ENCODE results near the gene ATG10. TPM values are rescaled to one million over a fixed set of nuclear protein-coding genes. Genes with fewer than 3 reads are reported as not detected.

The ATG10 gene
- total and polyA plus RNA-seq, 2 of the 8 experiments (the other 6 are each of a cell fraction or from before 2014, with no cell fraction given) = 3.7 to 8.8 TPM

DNA sequence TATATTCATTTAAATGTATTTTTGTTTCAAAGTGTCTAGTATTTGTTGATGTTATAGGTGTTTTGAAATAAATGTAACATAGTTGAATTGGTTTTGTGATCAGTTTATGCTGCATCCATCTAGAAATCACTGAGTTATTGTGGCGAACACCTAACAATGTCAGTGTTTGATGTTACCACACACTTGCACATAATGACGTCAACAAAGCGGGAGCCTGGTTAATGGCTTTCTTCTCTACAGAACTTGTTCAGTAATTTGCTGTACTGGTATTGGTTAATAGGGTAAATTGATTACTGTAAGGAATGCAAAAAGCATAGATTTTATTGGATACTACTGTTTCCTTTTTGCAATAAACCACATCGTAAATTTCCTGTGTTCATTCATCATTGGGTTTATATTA, 133.0 kb downstream of the ATG10 start:
- H3K23ac ChIP-seq (ENCODE audit: insufficient read length) = no peak overlapping the region
- H3K18ac ChIP-seq (ENCODE audit: extremely low read depth, low read length) = no peak overlapping the region
- 92% methylated on average over 4 of the region's 4 CpGs; no CpG with 5 or more reads in 1 of the 2 experiments for WGBS, 2 experiments (ENCODE audit: extremely low coverage in 1 of 2, insufficient coverage in 1 of 2, insufficient read length in 1 of 2, insufficient replicate concordance in 2 of 2, low coverage in 1 of 2, low lambda C conversion rate in 2 of 2, missing lambda C conversion rate in 1 of 2)
- no peaks in the 10 kb centered on the region for H3K36me3 ChIP-seq (ENCODE audit: control insufficient read depth in 2 of 4, insufficient read depth in 4 of 4, low read length in 3 of 4)
- CTCF ChIA-PET (ENCODE audit: partially characterized antibody) = interaction anchor here (1.4 to 3.5 kb wide), 4 partner anchors 60 to 253 kb away, joined by 3 to 19 read pairs (median 8); no protein-coding TSS in a partner anchor
- FAIRE-seq (no peak), DNase-seq (ENCODE audit: low read depth in 1 of 2, low spot score in 2 of 2) (no peak)
- H3K4me1 ChIP-seq (replicated peaks in 1 of 4; ENCODE audit: control insufficient read depth in 3 of 4, insufficient read depth in 4 of 4, low read length in 3 of 4) = peaks cover 0 to 7% (median 1%) of the 10 kb centered on the region in 4 experiments; a peak in 3 of 7 replicates
- TF ChIP-seq EP300 (IDR thresholded peaks at IDR 0.05; ENCODE audit: borderline replicate concordance in 1 of 2, low read depth in 2 of 2, low read length in 2 of 2) (no peak), GTF2F1 (IDR thresholded peaks at IDR 0.05; ENCODE audit: borderline replicate concordance, low read depth, low read length) (no peak), SIRT6 (IDR thresholded peaks at IDR 0.05; ENCODE audit: low read length) (no peak), SP1 (IDR thresholded peaks at IDR 0.05; ENCODE audit: low read depth, low read length) (no peak), POLR2AphosphoS5 (IDR thresholded peaks at IDR 0.05; ENCODE audit: low read depth, low read length) (no peak), SP2 (IDR thresholded peaks at IDR 0.05; ENCODE audit: low read length) (no peak)
- no peaks in the 10 kb centered on the region for H3K23me2 ChIP-seq (ENCODE audit: low read depth, low read length)
- H2AFZ ChIP-seq (ENCODE audit: low read length) = no peak overlapping the region
- H3K4me2 ChIP-seq (ENCODE audit: insufficient read depth in 1 of 2, low read depth in 2 of 2, low read length in 2 of 2) = no peak overlapping the region
- no peak overlapping the region for H2BK12ac ChIP-seq (ENCODE audit: low read depth, low read length)
- no peak overlapping the region for H3K9ac ChIP-seq (replicated peaks in 1 of 4; ENCODE audit: extremely low read depth in 1 of 4, low read depth in 3 of 4, low read length in 3 of 4)
- H3K27me3 ChIP-seq (replicated peaks in 1 of 4; ENCODE audit: control insufficient read depth in 3 of 4, extremely low read depth in 1 of 4, insufficient read depth in 3 of 4, low read length in 3 of 4) = no peaks in the 10 kb centered on the region
- no peaks in the 10 kb centered on the region for H3K79me1 ChIP-seq (ENCODE audit: low read depth, low read length)
- no peak overlapping the region for H4K5ac ChIP-seq (ENCODE audit: insufficient read length, low read depth, low read length)
- H2BK15ac ChIP-seq (ENCODE audit: low read length) = no peak overlapping the region
- no peak overlapping the region for H3K27ac ChIP-seq (ENCODE audit: low read depth, low read length)
- no peak overlapping the region for H2AK5ac ChIP-seq (ENCODE audit: low read depth, low read length)
- H2BK20ac ChIP-seq (ENCODE audit: low read length) = no peak overlapping the region
- H3K56ac ChIP-seq (replicated peaks; ENCODE audit: insufficient read length, low read depth, low read length) = no peak overlapping the region
- H2BK120ac ChIP-seq (replicated peaks; ENCODE audit: low read depth, low read length) = no peak overlapping the region
- no peaks in the 10 kb centered on the region for H3K79me2 ChIP-seq (ENCODE audit: control insufficient read depth in 1 of 2, insufficient read depth in 2 of 2, low read length in 2 of 2)
- no peak overlapping the region for H3K4me3 ChIP-seq (ENCODE audit: extremely low read depth in 1 of 4, insufficient read depth in 2 of 4, low read depth in 3 of 4, low read length in 4 of 4)
- H4K8ac ChIP-seq (ENCODE audit: extremely low read depth, insufficient read depth, low read length) = no peak overlapping the region
- no peak overlapping the region for H4K91ac ChIP-seq (replicated peaks; ENCODE audit: insufficient read length, low read length)
- H3K9me3 ChIP-seq (ENCODE audit: insufficient read depth in 2 of 2, low read depth in 1 of 2, low read length in 1 of 2) = no peaks in the 10 kb centered on the region
- no peaks in the 10 kb centered on the region for H4K20me1 ChIP-seq (replicated peaks in 1 of 2; ENCODE audit: control insufficient read depth in 1 of 2, insufficient read depth in 2 of 2, low read length in 2 of 2)
- no peak overlapping the region for H3K14ac ChIP-seq (ENCODE audit: insufficient read length)
- no peak overlapping the region for H3K4ac ChIP-seq (replicated peaks; ENCODE audit: insufficient read length, low read depth, low read length)
- POLR2A ChIA-PET (ENCODE audit: partially characterized antibody) = no interaction called here
- H2BK5ac ChIP-seq (ENCODE audit: low read depth, low read length) = no peak overlapping the region

Data from H1 (cell line).